22Rv1 (cell line): ENCODE data around the gene UBTF.

ENCODE experiments used
- H3K27ac ChIP-seq: fragments of 450-650 bp; 2 replicates; pipeline ENCODE4 v1.5.1; 2017
- ZFX ChIP-seq: fragments of 450-650 bp; IDR thresholded peaks from 2 replicates; pipeline ENCODE4 v1.6.1; 2017; ENCODE audit warnings: antibody characterized with exemption, borderline replicate concordance
- TF ChIP-seq, protein P1 (sequence below): fragments of 450-650 bp; IDR thresholded peaks from 2 replicates; pipeline ENCODE4 v1.5.1; 2017; ENCODE audit warnings: mild to moderate bottlenecking

Gene UBTF

DNA sequence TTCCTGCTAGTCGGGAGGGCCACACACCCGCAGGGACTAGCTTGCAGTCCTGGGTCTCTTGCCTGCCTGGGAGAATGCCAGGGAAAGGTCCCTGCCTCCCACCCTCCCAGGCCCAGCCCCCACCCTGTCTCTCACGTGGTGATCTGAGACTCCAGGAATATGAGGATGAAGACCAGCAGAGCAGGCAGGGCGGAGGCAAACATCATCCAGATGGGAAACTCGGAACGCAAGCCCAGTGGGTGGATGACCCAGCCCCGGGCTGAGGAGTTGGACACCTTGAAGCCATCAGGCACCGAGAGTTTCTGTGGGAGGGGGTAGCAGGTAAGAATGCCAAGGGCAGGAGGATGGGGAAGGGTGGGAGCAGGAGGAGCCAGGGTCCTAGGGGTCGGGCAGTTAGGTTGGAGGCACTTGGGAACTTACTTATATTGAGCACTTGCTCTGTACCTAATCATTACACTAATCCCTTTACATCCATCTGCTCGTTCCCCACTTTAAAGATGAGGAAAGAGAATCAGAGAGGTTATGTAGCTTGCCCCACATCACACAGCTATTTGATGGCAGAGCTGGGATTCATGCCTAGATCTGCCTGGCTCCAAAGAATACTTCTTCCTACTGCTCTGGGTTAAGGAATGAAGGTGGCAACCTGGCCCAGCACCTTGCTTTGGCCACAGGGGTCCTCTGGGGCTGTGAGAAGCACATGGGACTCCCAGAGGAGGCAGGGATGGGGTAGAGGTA is 35.1 kb upstream of the UBTF start:
- TF ChIP-seq, protein P1, sequence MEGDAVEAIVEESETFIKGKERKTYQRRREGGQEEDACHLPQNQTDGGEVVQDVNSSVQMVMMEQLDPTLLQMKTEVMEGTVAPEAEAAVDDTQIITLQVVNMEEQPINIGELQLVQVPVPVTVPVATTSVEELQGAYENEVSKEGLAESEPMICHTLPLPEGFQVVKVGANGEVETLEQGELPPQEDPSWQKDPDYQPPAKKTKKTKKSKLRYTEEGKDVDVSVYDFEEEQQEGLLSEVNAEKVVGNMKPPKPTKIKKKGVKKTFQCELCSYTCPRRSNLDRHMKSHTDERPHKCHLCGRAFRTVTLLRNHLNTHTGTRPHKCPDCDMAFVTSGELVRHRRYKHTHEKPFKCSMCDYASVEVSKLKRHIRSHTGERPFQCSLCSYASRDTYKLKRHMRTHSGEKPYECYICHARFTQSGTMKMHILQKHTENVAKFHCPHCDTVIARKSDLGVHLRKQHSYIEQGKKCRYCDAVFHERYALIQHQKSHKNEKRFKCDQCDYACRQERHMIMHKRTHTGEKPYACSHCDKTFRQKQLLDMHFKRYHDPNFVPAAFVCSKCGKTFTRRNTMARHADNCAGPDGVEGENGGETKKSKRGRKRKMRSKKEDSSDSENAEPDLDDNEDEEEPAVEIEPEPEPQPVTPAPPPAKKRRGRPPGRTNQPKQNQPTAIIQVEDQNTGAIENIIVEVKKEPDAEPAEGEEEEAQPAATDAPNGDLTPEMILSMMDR: no peak
- TF ChIP-seq ZFX: no peak

DNA sequence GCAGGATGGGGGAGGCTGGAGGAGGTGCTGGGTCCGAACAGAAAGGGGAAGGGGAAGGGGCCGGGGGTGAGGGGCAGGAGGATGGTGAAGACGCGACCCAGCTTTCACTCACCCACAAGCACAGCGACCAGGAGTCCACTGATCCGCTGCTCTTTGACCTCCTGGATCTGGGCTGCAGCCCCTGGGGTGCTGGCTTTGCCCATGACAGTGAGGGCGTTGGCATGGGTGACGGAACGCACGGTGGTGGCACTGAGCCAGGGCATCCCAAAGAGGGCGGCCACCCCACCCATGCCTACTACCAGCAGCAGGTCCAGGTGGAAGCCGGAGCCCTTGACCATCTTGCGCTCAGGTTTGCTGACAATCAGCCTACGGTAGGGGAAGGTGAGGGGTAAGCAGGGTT is 33.5 kb upstream of the UBTF start:
- TF ChIP-seq, protein P1: no peak
- no peak for TF ChIP-seq ZFX

More for the DNA sequence above, 35.1 kb upstream of the UBTF start:
- H3K27ac ChIP-seq: no peak overlapping the region

DNA sequence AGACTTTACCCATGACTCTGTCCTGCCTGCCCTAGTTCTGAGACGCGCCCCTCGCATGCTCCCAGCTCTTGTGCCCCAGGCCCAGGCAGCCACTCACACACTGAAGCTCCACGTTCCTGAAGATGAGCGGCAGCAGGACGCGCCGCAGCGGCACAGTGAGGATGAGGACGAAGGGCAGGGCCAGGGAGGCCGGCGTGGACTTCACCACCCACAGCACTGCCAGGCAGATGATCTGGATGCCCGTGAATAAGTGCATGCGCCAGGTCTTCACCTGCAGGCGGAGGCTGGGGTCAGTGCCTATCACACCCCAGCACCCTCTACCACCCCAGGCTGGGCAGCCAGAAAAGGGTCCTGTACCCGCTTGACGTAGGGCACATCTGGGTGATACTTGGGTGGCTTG is 31.6 kb upstream of the UBTF start:
- TF ChIP-seq, protein P1: no peak
- no peak for TF ChIP-seq ZFX
- H3K27ac ChIP-seq: no peak overlapping the region

More for the DNA sequence above, 33.5 kb upstream of the UBTF start:
- no peak overlapping the region for H3K27ac ChIP-seq

DNA sequence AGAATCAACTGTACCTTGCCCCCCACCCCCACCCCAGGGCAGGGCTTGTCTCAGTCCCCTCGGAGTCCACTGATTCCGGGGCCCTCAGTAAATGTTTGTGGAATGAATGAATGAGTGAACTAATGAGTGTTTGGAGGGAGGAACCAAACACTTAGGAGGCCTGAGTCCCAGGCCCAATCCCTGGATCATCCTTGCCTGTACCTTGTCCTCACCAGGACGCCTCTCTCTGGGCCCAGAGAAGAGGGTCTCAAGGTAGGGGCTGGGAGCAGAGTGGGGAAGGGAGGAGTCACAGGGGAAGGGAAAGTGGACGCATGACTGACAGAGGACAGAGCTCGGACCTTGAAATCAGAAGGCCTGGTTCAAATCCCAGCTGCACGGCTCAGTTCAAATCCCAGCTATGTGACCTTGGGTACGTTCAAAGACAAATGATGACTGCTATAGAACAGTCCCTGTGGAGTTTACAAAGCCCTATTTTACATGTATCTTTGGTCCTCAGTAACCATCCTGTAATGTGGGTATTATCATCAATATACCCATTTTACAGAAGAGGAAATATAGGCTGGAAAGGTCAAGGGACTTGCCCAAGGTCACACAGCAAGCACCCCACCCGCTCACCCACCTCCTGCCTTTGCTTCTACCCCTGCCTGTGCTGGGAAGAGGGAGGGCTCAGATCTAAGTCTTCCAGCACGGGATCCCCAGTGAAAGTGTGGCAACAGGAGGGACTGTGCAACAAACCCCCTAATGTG is 30.2 kb upstream of the UBTF start:
- TF ChIP-seq, protein P1: no peak
- no peak for TF ChIP-seq ZFX
- no peak overlapping the region for H3K27ac ChIP-seq

DNA sequence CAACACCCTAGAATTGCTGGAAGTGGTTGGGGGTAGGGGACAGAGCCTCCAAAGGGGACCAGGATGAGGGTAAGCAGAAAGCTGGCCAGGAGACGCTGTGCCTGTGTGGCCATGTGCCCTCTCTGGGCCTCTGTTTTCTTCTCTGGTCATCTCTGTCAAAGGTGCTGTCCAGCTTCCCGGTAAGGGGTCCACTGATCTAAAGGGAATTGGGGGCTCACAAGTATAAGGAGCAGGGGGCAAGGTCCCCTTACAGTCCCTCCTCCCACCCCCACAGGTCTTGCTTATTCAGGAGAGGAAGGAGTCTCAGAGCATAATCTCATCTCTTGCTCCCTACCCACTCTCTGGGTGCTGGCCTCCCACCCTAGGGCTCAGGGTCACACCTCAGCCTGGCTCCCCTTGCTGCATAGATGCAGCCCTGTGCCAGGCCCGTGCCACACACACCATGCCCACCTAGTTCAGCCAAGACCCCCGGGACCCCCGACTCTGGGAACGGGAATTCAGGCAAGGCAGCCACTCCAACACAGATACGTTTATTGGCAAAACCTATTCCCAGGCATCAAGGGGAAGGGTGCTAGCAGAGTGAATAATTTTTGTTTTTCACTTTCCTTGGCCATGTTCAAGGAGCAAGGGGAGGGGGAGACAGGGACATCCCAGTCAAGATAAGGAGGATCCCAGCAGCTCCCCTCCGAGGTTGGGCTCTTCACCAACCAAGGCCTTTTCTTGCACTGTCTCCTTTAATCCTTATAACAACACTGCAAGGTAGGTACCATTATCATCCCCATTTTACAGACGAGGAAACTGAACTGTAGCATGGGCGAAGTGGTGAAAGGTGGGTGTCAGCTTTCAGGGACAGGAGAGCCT is 28.6 kb upstream of the UBTF start:
- TF ChIP-seq ZFX: no peak
- TF ChIP-seq, protein P1: no peak
- H3K27ac ChIP-seq: no peak overlapping the region

DNA sequence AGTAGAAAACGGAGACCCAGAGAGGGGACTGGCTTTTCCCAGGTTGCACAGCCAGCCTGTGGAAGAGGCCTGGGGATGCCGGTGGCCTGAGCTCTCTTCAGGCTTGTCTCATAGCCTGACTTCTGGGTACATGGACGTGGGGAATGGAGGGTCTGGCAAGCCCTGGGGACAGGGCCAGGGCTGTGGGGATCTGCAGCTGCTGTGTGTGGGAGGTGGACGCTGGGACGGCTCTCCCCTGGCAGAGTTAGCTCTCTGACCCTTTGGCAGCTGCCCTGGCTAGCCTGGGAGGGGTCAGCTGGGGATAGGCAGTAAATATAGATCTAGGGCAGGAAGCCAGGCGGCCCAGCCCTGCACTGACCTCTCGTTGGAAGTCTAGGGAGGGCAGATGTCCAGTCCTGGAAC is 28.0 kb upstream of the UBTF start:
- TF ChIP-seq, protein P1: no peak
- no peak for TF ChIP-seq ZFX
- no peak overlapping the region for H3K27ac ChIP-seq
